Measurements from ENCODE around the gene GFER. TPM values are rescaled to one million over a fixed set of nuclear protein-coding genes. Genes with fewer than 3 reads are reported as not detected.

The GFER gene
- total RNA-seq, 1 donor from 2014 or later: 23.1 TPM

DNA sequence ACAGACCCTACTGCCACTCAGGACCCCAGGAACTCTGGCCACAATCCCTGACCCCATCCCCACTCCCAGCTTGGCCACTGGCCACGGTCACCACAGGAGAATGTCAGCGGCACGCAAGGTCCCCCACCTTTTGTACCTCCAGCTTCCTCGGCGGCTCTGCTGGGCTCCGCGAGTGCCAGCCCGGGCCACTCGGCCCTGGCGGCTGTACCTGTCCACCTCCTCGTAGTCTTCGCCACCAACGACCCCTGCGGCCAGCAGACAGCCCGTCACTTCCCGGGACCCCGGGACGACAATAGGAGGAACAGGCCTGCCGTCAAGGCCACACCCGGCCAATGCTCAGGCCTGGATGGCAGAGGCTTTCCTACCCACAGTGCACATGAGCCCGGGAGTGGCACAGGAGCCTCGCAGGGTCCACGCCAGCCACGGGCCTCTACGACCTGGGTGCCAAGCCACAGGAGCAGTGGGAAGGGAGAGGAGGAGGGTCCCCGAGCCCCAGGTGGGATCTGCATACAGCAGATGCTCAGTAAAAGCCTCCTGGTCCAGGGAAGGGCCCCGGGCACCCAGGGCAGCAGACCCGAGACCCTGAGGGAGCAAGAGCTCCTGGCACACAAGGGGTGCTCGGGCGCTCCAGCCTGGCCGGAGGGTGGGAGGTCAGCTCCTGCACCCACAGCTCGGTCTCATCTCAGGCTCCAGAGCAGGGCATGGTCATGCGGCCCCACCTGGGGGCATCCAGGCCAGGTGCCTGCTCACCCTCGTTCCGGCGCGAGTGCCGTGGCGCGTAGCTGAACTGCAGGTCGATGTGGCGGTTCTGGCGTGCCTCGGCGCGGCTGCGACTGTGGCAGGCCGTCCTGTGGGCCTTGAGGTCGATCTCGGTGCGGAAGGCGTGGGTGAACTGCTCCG, 17.7 kb downstream of the GFER start:
- H3K4me3 ChIP-seq: no peak overlapping the region
- H3K27me3 ChIP-seq: no peaks in the 10 kb centered on the region
- intact Hi-C loops (cut with DNase I): no loop called here
- H3K27ac ChIP-seq: no peak overlapping the region
- DNase-seq (no peak), ATAC-seq (no peak)
- peaks cover 68% of the 10 kb centered on the region for H3K36me3 ChIP-seq
- no peaks in the 10 kb centered on the region for H3K9me3 ChIP-seq
- TF ChIP-seq, protein P1, sequence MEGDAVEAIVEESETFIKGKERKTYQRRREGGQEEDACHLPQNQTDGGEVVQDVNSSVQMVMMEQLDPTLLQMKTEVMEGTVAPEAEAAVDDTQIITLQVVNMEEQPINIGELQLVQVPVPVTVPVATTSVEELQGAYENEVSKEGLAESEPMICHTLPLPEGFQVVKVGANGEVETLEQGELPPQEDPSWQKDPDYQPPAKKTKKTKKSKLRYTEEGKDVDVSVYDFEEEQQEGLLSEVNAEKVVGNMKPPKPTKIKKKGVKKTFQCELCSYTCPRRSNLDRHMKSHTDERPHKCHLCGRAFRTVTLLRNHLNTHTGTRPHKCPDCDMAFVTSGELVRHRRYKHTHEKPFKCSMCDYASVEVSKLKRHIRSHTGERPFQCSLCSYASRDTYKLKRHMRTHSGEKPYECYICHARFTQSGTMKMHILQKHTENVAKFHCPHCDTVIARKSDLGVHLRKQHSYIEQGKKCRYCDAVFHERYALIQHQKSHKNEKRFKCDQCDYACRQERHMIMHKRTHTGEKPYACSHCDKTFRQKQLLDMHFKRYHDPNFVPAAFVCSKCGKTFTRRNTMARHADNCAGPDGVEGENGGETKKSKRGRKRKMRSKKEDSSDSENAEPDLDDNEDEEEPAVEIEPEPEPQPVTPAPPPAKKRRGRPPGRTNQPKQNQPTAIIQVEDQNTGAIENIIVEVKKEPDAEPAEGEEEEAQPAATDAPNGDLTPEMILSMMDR (IDR thresholded peaks at IDR 0.05): no peak
- peaks cover 37% of the 10 kb centered on the region for H3K4me1 ChIP-seq

GRCh38 chr16:2002406-2003230, 18.6 kb downstream of the GFER start:
- peaks cover 46% of the 10 kb centered on the region for H3K4me1 ChIP-seq
- DNase-seq (no peak), ATAC-seq (no peak)
- peaks cover 59% of the 10 kb centered on the region for H3K36me3 ChIP-seq
- no peak overlapping the region for H3K27ac ChIP-seq
- TF ChIP-seq, protein P1 (IDR thresholded peaks at IDR 0.05): no peak
- H3K9me3 ChIP-seq: no peaks in the 10 kb centered on the region
- intact Hi-C loops (cut with DNase I): no loop called here
- no peak overlapping the region for H3K4me3 ChIP-seq
- H3K27me3 ChIP-seq: no peaks in the 10 kb centered on the region

DNA sequence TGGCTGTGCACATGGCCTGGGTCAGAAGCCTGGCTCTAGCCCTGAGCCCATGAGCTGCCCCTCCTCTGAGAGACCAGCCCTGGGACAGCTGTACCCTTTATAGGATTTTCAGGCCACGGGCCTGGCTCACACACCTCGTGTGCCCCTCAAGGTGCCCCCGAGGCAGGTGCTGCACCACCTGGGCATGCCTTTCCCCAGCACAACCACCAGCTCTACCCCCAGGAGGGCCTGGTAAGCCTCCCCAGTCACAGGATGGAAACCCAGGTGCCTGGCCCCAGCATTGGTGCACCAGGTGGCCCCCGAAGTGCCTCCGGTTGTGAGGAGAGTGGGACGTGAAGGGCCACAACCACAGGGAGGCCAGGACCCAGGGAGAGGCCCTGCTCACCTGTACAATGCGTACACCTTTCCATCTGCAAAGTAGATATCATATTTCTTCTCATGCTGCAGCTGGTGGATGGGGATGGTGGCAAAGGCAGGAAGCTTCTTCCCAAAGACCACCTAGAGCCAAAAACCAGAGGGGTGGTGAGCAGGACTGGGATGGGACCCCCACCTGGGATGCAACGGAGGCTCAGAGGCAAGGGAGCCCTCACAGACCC, 19.3 kb downstream of the GFER start:
- H3K4me3 ChIP-seq: no peak overlapping the region
- no peaks in the 10 kb centered on the region for H3K27me3 ChIP-seq
- H3K27ac ChIP-seq: no peak overlapping the region
- no peaks in the 10 kb centered on the region for H3K9me3 ChIP-seq
- intact Hi-C loops (cut with DNase I): no loop called here
- no peak for DNase-seq
- TF ChIP-seq, protein P1 (IDR thresholded peaks at IDR 0.05): no peak
- ATAC-seq: no peak
- peaks cover 48% of the 10 kb centered on the region for H3K4me1 ChIP-seq
- peaks cover 51% of the 10 kb centered on the region for H3K36me3 ChIP-seq

DNA sequence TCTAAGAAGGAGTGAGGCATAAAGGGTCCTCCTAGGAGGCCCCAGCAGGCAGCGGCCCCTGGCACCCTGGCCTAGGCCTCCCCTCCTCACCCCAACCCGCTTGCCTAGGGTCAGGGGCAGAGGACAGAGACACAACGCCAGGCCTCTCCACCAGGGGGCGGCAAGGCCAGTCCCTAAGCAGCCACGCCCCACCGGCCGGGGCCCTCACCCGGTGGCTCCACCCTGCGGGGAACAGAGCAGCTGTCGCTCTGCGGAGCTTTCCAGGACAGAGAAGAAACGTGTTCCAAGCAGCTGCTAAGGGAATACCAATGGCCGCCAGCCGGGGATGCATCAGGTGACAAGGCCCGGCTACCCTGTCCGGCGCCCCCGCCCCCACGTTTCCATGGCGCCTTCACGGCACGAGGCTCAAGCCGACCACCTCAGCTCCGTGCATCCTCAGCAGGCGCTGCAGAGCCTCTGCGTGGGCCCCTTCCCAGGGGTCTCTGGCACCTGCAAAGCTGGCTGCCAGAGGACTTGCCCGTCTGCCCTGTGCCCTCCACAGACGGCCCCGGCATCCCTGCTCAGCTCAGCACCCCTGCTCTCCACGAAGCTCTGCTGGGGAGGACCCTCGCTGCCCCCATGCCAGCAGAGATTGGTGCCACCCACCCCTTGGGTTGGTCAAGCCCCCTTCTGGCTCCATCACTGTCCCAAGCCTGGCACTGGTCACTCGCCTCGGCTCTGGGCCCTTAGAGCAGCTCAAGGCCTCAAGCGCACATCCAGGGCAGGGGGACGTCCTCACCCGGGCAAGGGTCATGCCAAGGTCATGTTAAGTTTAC, 20.0 kb downstream of the GFER start:
- no peaks in the 10 kb centered on the region for H3K9me3 ChIP-seq
- H3K4me1 ChIP-seq: peaks cover 52% of the 10 kb centered on the region
- peak; percentile 90 for ATAC-seq
- TF ChIP-seq, protein P1 (IDR thresholded peaks at IDR 0.05): peak; percentile 94
- H3K27ac ChIP-seq: no peak overlapping the region
- H3K4me3 ChIP-seq: no peak overlapping the region
- peaks cover 44% of the 10 kb centered on the region for H3K36me3 ChIP-seq
- peak; percentile 95 for DNase-seq
- intact Hi-C loops (cut with DNase I): no loop called here
- no peaks in the 10 kb centered on the region for H3K27me3 ChIP-seq
